Measurements from ENCODE around the gene RASSF3.
"Not testable (repeated sequence)": the region's sequence is repeated elsewhere in the genome, so short reads cannot be mapped to it uniquely, and the experiment has no call there.

DNA sequence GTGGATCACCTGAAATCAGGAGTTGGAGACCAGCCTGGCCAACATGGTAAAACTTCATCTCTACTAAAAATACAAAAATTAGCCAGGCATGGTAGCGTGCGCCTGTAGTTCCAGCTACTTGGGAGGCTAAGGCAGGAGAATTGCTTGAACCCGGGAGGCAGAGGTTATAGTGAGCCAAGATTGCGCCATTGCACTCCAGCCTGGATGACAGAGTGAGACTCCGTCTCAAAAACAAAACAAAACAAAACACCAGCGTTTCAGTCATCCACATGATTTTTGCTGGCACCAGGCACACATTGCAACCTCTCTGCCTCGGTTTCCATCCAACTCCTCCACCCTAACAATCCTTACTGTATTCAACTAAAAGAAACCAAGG is 26.9 kb upstream of the RASSF3 start:
- TF ChIP-seq, protein P1, sequence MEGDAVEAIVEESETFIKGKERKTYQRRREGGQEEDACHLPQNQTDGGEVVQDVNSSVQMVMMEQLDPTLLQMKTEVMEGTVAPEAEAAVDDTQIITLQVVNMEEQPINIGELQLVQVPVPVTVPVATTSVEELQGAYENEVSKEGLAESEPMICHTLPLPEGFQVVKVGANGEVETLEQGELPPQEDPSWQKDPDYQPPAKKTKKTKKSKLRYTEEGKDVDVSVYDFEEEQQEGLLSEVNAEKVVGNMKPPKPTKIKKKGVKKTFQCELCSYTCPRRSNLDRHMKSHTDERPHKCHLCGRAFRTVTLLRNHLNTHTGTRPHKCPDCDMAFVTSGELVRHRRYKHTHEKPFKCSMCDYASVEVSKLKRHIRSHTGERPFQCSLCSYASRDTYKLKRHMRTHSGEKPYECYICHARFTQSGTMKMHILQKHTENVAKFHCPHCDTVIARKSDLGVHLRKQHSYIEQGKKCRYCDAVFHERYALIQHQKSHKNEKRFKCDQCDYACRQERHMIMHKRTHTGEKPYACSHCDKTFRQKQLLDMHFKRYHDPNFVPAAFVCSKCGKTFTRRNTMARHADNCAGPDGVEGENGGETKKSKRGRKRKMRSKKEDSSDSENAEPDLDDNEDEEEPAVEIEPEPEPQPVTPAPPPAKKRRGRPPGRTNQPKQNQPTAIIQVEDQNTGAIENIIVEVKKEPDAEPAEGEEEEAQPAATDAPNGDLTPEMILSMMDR (IDR thresholded peaks at IDR 0.05 in 4 of 5, conservative IDR thresholded peaks at IDR 0.05 in 1 of 5), result not testable (repeated sequence)
- TF ChIP-seq POLR2A (IDR thresholded peaks at IDR 0.05), result not testable (repeated sequence)
